B cell (primary cell): ENCODE results near the gene TMC7. TPM values are rescaled to one million over a fixed set of nuclear protein-coding genes. Genes with fewer than 3 reads are reported as not detected.

Experiments
- ATAC-seq: fragments of 200-7000 bp; cut with Tn5 transposase; one replicate; pipeline ENCODE4 v1.10.0; 2021; ENCODE audit warnings: low read depth, mild to moderate bottlenecking, moderate number of reproducible peaks, moderate library complexity
- CTCF ChIA-PET: fragments of 350-600 bp; sonication (Branson Sonifier 250); formaldehyde crosslinking; loops from one replicate; lab custom pipeline; 2021; ENCODE audit warnings: antibody characterized with exemption, inconsistent platforms; lab: Charles Lee
- POLR2A ChIA-PET: fragments of 350-600 bp; sonication (Branson Sonifier 250); formaldehyde crosslinking; loops from one replicate; lab custom pipeline; 2021; ENCODE audit warnings: antibody characterized with exemption; lab: Charles Lee
- DNase-seq: peaks from one replicate; pipeline ENCODE4 v3.0.0; 2013
- H2AFZ ChIP-seq: 2 replicates; pipeline ENCODE4 v1.6.1; 2012; ENCODE audit warnings: mild to moderate bottlenecking, low read depth, low read length; ENCODE audit not compliant: insufficient read depth, poor library complexity, severe bottlenecking
- H3K27ac ChIP-seq, 2 donors: 1 replicate in 1 of 2; 2 replicates in 1 of 2; pipeline ENCODE4 v1.5.1; 2012 to 2013; ENCODE audit warnings: low read length in 2 of 2, mild to moderate bottlenecking in 2 of 2, moderate library complexity in 1 of 2
- H3K27me3 ChIP-seq, 4 experiments: fragments of 200-600 bp in 1 of 4; sonication (generic) in 1 of 4; replicated peaks in 1 of 4; 1 replicate in 2 of 4; 2 replicates in 2 of 4; pipeline versions ENCODE4 v1.6.1 to v1.7.0; 2013 to 2016; ENCODE audit warnings: low read length in 3 of 4, mild to moderate bottlenecking in 2 of 4, mixed read lengths in 1 of 4, moderate library complexity in 1 of 4; ENCODE audit not compliant: insufficient read depth in 4 of 4, control insufficient read depth in 3 of 4; ENCODE audit errors: control extremely low read depth in 1 of 4
- H3K36me3 ChIP-seq, 2 experiments: replicated peaks in 1 of 2; 1 replicate in 1 of 2; 2 replicates in 1 of 2; pipeline versions ENCODE4 v1.6.1 to v1.7.1; 2013; ENCODE audit warnings: low read length in 1 of 2; ENCODE audit not compliant: insufficient read depth in 2 of 2, control insufficient read depth in 1 of 2; ENCODE audit errors: control extremely low read depth in 1 of 2, extremely low read depth in 1 of 2
- H3K4me1 ChIP-seq, 2 donors: fragments of 200-600 bp in 1 of 2; sonication (generic) in 1 of 2; 1 replicate in 1 of 2; 2 replicates in 1 of 2; pipeline versions ENCODE4 v1.5.1 to v1.6.1; 2013 to 2017; ENCODE audit warnings: low read length in 2 of 2; ENCODE audit not compliant: control insufficient read depth in 2 of 2, insufficient read depth in 2 of 2
- H3K4me2 ChIP-seq: replicated peaks from 2 replicates; pipeline ENCODE3; 2012; ENCODE audit warnings: mild to moderate bottlenecking, low read depth, low read length; ENCODE audit not compliant: poor library complexity, severe bottlenecking
- H3K4me3 ChIP-seq, 5 experiments: fragments of 200-600 bp in 1 of 5; sonication (generic) in 1 of 5; 1 replicate in 3 of 5; 2 replicates in 2 of 5; pipeline versions ENCODE4 v1.5.1 to v1.7.0; 2011 to 2016; ENCODE audit warnings: low read length in 4 of 5, mild to moderate bottlenecking in 4 of 5, low read depth in 2 of 5, control low read depth in 1 of 5, moderate library complexity in 1 of 5; ENCODE audit not compliant: insufficient read depth in 1 of 5; ENCODE audit errors: control extremely low read depth in 1 of 5, extremely low read depth in 1 of 5
- H3K79me2 ChIP-seq: fragments of 200-600 bp; sonication (generic); one replicate; pipeline ENCODE4 v1.6.0; 2016; ENCODE audit warnings: low read length; ENCODE audit not compliant: control insufficient read depth, insufficient read depth
- H3K9ac ChIP-seq: fragments of 200-600 bp; sonication (generic); 2 replicates; pipeline ENCODE4 v1.6.1; 2017; ENCODE audit warnings: mild to moderate bottlenecking, low read length, moderate library complexity
- H3K9me3 ChIP-seq, 3 donors: one replicate each; pipeline versions ENCODE4 v1.6.1 to v1.7.1; 2013; ENCODE audit warnings: low read length in 2 of 3; ENCODE audit not compliant: control insufficient read depth in 2 of 3, insufficient read depth in 1 of 3; ENCODE audit errors: control extremely low read depth in 1 of 3
- H4K20me1 ChIP-seq: 2 replicates; pipeline ENCODE4 v1.6.0; 2012; ENCODE audit warnings: mild to moderate bottlenecking, low read length; ENCODE audit not compliant: insufficient read depth, control insufficient read depth, poor library complexity, severe bottlenecking
- H3K27ac Mint-ChIP-seq: one replicate; pipeline ENCODE4 v1.8.0; 2021; ENCODE audit warnings: mixed read lengths
- H3K27me3 Mint-ChIP-seq: one replicate; pipeline ENCODE4 v1.8.0; 2021; ENCODE audit warnings: mixed read lengths
- H3K4me1 Mint-ChIP-seq: one replicate; pipeline ENCODE4 v1.8.0; 2021; ENCODE audit warnings: mixed read lengths
- H3K4me3 Mint-ChIP-seq: one replicate; pipeline ENCODE4 v1.8.0; 2021; ENCODE audit warnings: mixed read lengths
- H3K9me3 Mint-ChIP-seq: one replicate; pipeline ENCODE4 v1.8.0; 2022; ENCODE audit warnings: mixed read lengths; ENCODE audit not compliant: insufficient read depth
- EZH2 ChIP-seq: IDR thresholded peaks from 2 replicates; pipeline ENCODE4 v1.6.1; 2012; ENCODE audit warnings: borderline replicate concordance, low read depth, mild to moderate bottlenecking, moderate library complexity, low read length; ENCODE audit not compliant: insufficient read depth, poor library complexity, severe bottlenecking
- WGBS: methylation state at CpG from one replicate; pipeline ENCODE4 v1.1.5; 2013; ENCODE audit warnings: missing lambda C conversion rate; ENCODE audit not compliant: insufficient coverage; 5-methylcytosine and 5-hydroxymethylcytosine counted together
- intact Hi-C: fragments of 100-400 bp; cut with micrococcal nuclease; formaldehyde crosslinking; loops from one replicate; pipeline ENCODE4 v1.10.0; 2022
- polyA plus RNA-seq: library from polyadenylated mRNA; depleted of rRNA; stranded (reverse); fragments of >200 nt; gene quantifications from 2 replicates; pipeline ENCODE4 v1.2.3, GENCODE V29; 2012
- total RNA-seq, 2 donors: library from RNA; stranded (reverse); fragments of 120-200 nt in 1 of 2; gene quantifications; 1 replicate in 1 of 2; 2 replicates in 1 of 2; pipeline versions ENCODE4 v1.2.3 to v1.2.4, GENCODE V29; 2013 to 2022
- TF ChIP-seq, protein P1 (sequence below): fragments of 200-600 bp; IDR thresholded peaks from one replicate; pipeline ENCODE4 v1.8.0; 2022; ENCODE audit warnings: antibody characterized with exemption, mild to moderate bottlenecking

TMC7 gene
- total and polyA plus RNA-seq, 2 donors (not counting 1 experiment from before 2014, with no cell fraction given): not detected

DNA sequence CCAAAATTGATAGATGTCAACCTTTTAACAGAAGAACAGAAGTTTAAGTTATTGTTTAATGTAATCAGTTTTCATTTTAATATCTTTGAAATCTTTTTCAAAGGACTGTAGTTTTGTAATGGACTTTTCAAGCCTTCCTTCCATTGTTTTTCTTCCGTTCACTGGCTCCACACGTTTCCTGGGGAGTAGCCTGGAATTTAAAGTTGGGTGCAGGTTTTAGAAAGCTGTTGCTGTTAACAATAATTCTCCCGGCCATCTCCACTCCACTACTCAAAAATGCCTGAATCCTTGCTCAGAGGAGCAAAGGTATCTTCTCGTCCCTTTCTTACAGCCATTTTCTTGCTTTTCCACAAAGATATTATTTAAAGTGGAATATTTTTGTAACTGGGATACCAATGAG, 79.0 kb downstream of the TMC7 start:
- DNase-seq (no peak), ATAC-seq (no peak)
- Histone ChIP-seq H3K27ac (no peak overlapping the region), H3K9me3 (no peaks in the 10 kb centered on the region), H3K36me3 (no peaks in the 10 kb centered on the region), H2AFZ (no peak overlapping the region), H3K4me2 (no peak overlapping the region), H3K79me2 (no peaks in the 10 kb centered on the region), H3K27me3 (peaks cover 0 to 5% (median 0%) of the 10 kb centered on the region in 4 experiments), H3K4me1 (peaks cover 0 to 5% of the 10 kb centered on the region in 2 donors), H4K20me1 (no peaks in the 10 kb centered on the region), H3K9ac (no peak overlapping the region), H3K4me3 (no peak overlapping the region)
- ChIA-PET CTCF (no interaction called here), POLR2A (no interaction called here)
- Mint-ChIP-seq H3K27ac (no peak overlapping the region), H3K4me1 (peaks cover 6% of the 10 kb centered on the region), H3K4me3 (no peak overlapping the region), H3K27me3 (peaks cover 19% of the 10 kb centered on the region), H3K9me3 (no peaks in the 10 kb centered on the region)
- WGBS: no CpG with 5 or more reads among the region's 4 CpGs
- TF ChIP-seq, protein P1, sequence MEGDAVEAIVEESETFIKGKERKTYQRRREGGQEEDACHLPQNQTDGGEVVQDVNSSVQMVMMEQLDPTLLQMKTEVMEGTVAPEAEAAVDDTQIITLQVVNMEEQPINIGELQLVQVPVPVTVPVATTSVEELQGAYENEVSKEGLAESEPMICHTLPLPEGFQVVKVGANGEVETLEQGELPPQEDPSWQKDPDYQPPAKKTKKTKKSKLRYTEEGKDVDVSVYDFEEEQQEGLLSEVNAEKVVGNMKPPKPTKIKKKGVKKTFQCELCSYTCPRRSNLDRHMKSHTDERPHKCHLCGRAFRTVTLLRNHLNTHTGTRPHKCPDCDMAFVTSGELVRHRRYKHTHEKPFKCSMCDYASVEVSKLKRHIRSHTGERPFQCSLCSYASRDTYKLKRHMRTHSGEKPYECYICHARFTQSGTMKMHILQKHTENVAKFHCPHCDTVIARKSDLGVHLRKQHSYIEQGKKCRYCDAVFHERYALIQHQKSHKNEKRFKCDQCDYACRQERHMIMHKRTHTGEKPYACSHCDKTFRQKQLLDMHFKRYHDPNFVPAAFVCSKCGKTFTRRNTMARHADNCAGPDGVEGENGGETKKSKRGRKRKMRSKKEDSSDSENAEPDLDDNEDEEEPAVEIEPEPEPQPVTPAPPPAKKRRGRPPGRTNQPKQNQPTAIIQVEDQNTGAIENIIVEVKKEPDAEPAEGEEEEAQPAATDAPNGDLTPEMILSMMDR: no peak
- intact Hi-C loops: no loop called here

DNA sequence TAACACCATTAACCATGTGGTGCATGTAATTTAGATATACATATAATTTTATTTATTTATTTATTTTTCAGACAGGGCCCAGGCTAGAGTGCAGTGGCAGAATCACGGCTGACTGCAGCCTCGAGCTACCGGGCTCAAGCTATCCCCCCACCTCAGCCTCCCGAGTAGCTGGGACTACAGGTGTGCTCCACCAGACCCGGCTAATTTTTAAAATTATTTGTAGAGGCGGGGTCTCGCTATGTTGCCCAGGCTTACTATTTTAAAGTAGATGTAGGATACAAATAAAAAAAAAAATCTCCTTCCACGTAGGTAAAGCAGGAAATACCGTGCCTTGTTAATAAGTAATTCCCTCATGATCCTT, 83.2 kb downstream of the TMC7 start:
- Histone ChIP-seq H3K36me3 (no peaks in the 10 kb centered on the region), H3K27me3 (no peaks in the 10 kb centered on the region), H4K20me1 (no peaks in the 10 kb centered on the region), H2AFZ (peak overlapping the region; percentile 87), H3K4me2 (peak overlapping the region; percentile 84), H3K9me3 (no peaks in the 10 kb centered on the region), H3K27ac (peak overlapping the region; percentile 99 to 100), H3K9ac (peak overlapping the region; percentile 98), H3K79me2 (no peaks in the 10 kb centered on the region), H3K4me1 (peaks cover 8 to 14% of the 10 kb centered on the region in 2 donors), H3K4me3 (peak overlapping the region in 3 of 5 experiments; percentile 78 to 91 (median 80))
- intact Hi-C loops: loop anchor here (1.0 to 5.0 kb wide), 2 partner anchors 100 to 456 kb away; partner anchors contain the start of genes CCP110 and SYT17
- no peak for ATAC-seq
- no peak for DNase-seq
- WGBS: no CpG with 5 or more reads among the region's 9 CpGs
- ChIA-PET POLR2A (interaction anchor here (1.0 to 1.7 kb wide), 4 partner anchors 19 to 488 kb away, joined by 3 to 11 read pairs (median 6); partner anchors contain the start of genes RPS15A and VPS35L), CTCF (interaction anchor here (0.6 to 1.3 kb wide), 6 partner anchors 19 to 458 kb away, joined by 3 to 11 read pairs (median 4); partner anchors contain the start of gene ARL6IP1)
- Mint-ChIP-seq H3K27me3 (peaks cover 8% of the 10 kb centered on the region), H3K4me3 (peak overlapping the region; percentile 91), H3K27ac (peak overlapping the region; percentile 99), H3K4me1 (peaks cover 14% of the 10 kb centered on the region), H3K9me3 (no peaks in the 10 kb centered on the region)
- no peak for TF ChIP-seq EZH2
- TF ChIP-seq, protein P1: no peak
